GM21717 (cell line): ENCODE measurements around the gene ZFHX3.

Experiments
- ATAC-seq: cut with Tn5 transposase; IDR thresholded peaks from one replicate; pipeline ENCODE4 v1.9.1; 2021; ENCODE audit warnings: mild to moderate bottlenecking, moderate library complexity; ENCODE audit not compliant: unreplicated experiment

ZFHX3 gene

GRCh38 chr16:72910381-72910780 lies 137.5 kb downstream of the ZFHX3 start:
- no peak for ATAC-seq

GRCh38 chr16:72909196-72909595 lies 138.7 kb downstream of the ZFHX3 start:
- no peak for ATAC-seq

- ATAC-seq, result no peak
Measured at GRCh38 chr16:72908362-72909167, 139.4 kb downstream of the ZFHX3 start.

GRCh38 chr16:72905581-72905980 lies 142.3 kb downstream of the ZFHX3 start:
- ATAC-seq, result no peak

GRCh38 chr16:72903176-72903575 lies 144.8 kb downstream of the ZFHX3 start:
- no peak for ATAC-seq

- ATAC-seq, result no peak
Measured at GRCh38 chr16:72902206-72902605, 145.7 kb downstream of the ZFHX3 start.

GRCh38 chr16:72901000-72901627 lies 146.8 kb downstream of the ZFHX3 start:
- no peak for ATAC-seq

GRCh38 chr16:72898216-72898825 lies 149.6 kb downstream of the ZFHX3 start:
- ATAC-seq, result no peak

- ATAC-seq, result no peak
Measured at GRCh38 chr16:72897707-72898106, 150.2 kb downstream of the ZFHX3 start.

GRCh38 chr16:72896485-72897118 lies 151.3 kb downstream of the ZFHX3 start:
- no peak for ATAC-seq

GRCh38 chr16:72895951-72896350 lies 152.0 kb downstream of the ZFHX3 start:
- no peak for ATAC-seq

- no peak for ATAC-seq
Measured at GRCh38 chr16:72894293-72895151, 153.4 kb downstream of the ZFHX3 start.

- ATAC-seq, result no peak
Measured at GRCh38 chr16:72891291-72892227, 156.4 kb downstream of the ZFHX3 start.

GRCh38 chr16:72890587-72890986 lies 157.3 kb downstream of the ZFHX3 start:
- no peak for ATAC-seq

- no peak for ATAC-seq
Measured at GRCh38 chr16:72889616-72890582, 158.0 kb downstream of the ZFHX3 start.

GRCh38 chr16:72887537-72887936 lies 160.4 kb downstream of the ZFHX3 start:
- ATAC-seq, result no peak

GRCh38 chr16:72886346-72886974 lies 161.5 kb downstream of the ZFHX3 start:
- no peak for ATAC-seq

GRCh38 chr16:72884573-72884972 lies 163.4 kb downstream of the ZFHX3 start:
- ATAC-seq, result no peak
